GM19025 (cell line): ENCODE data around the gene DBH.

Experiments used
- ATAC-seq: cut with Tn5 transposase; IDR thresholded peaks from one replicate; pipeline ENCODE4 v1.9.1; 2021; ENCODE audit warnings: mild to moderate bottlenecking, low read depth, moderate library complexity; ENCODE audit not compliant: unreplicated experiment

The DBH gene

GRCh38 chr9:133691626-133692363 is 55.6 kb downstream of the DBH start:
- ATAC-seq, result no peak

GRCh38 chr9:133692364-133692985 is 56.3 kb downstream of the DBH start:
- no peak for ATAC-seq

- ATAC-seq, result no peak
Observed at GRCh38 chr9:133693116-133693515, 57.0 kb downstream of the DBH start.

DNA sequence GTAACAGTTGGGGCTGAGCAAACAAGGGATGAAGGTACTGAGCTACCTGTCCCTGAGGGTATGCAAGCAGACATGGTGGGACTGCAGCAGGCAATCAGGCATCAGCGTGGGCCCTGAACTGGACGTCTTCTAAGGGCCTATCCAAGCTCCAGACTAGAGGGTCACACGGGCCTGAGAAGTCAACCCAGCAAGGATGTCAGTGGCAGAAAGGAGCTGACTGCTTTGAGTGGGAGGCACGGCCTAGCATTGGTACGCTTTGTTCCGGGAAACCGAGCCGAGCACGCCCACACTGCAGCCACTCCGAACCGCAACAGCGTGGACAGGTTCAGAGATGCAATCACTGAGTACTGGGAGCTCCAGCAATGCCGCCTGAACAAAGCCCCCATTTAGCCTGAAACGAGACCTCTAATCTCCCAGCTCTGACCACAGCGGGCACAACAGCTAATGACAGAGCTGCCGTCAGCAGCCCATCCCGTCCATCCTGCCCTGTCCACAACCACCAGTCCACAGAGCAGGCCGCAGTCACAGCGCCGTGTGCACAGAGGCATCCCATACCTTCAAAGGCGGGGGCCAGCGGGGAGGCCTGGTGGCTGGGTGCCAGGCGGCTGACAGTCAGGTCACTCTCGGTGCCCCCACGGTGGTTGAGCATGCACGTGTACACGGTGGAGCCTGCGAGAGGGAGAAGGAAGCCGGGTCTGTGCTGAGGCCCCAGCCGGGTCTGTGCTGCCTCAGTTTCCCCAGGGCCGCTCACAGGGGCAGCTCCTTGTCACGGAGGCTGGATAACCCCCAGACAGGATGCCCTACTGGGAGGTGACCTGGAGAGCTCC is 57.8 kb downstream of the DBH start:
- ATAC-seq, result no peak

DNA sequence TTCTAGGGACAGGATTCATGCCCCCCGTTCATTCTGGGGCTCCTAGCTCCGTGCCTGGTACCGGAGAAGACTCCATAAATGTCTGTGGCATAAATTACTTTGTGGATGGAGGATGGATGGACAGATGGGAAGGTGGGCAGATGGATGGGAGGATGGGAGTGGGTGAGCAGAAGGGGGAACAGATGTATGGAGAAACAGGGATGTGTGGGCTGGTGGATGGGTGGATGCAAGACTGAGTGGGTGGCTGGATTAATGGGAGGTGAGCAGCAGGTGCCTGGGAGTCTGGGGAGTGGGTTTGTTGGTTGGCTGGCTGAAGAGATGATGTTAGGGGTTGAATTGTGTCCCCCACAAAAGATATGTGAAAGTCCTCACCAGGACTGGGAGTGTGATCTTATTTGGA is 58.5 kb downstream of the DBH start:
- ATAC-seq, result no peak

GRCh38 chr9:133696071-133696472 is 59.9 kb downstream of the DBH start:
- no peak for ATAC-seq

DNA sequence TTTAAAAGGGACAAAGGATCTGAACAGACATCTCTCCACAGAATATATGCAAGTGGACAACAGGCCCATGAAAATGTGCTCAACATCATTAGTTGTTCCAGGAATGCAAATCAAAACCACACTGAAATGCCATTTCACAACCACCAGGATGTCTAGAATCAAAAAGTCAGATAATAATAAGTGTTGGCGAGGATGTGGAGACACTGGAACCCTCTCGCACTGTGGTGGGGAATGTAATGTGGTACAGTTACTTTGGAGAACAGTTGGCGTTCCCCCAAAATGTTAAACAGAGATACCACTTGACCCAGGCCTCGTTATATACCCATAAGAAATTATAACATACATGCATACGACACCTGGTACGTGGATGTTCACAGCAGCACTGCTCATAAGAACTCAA is 63.4 kb downstream of the DBH start:
- ATAC-seq, result no peak

GRCh38 chr9:133700819-133701320 is 64.7 kb downstream of the DBH start:
- ATAC-seq, result no peak

GRCh38 chr9:133701321-133701980 is 65.3 kb downstream of the DBH start:
- no peak for ATAC-seq

GRCh38 chr9:133701981-133702797 is 66.0 kb downstream of the DBH start:
- ATAC-seq, result no peak

DNA sequence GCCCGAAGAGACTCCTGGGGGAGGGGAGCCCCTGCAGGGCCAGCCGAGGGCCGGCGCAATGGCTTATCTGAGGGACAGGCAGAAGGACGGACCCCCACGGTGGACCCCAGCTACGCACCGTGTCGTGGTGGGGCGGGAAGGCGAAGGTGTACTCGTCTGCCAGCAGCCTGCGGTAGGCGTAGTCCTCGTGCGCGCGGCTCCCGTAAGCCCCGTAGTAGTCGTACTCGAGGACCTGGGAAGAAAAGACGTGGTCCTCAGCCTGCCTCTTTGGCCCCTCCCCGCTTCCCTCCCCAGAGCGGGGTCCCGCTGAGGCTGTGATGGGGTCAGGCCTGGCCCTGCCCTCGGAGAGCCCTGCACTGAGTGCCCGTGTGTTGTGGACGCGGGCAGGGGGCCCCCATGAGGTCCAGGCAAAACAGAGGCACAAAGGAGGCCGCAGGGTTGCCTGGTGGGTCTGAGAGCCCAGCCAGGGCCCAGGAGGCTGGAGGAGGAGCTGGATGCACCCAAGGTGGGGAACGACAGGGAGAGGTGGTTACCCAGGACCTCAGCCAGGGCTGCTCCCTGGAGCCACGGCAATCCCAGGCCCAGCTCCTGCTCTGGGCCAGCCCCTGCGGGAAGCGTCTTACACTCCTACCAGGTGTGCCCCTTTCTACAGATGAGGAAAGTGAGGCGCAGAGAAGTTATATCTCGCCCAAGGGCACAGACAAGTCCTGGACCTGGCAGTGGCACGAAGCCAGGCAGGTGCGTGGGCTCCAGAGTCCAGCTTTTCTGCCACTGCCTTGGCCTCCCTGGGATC is 66.8 kb downstream of the DBH start:
- ATAC-seq, result no peak

GRCh38 chr9:133703591-133704399 is 67.6 kb downstream of the DBH start:
- no peak for ATAC-seq

DNA sequence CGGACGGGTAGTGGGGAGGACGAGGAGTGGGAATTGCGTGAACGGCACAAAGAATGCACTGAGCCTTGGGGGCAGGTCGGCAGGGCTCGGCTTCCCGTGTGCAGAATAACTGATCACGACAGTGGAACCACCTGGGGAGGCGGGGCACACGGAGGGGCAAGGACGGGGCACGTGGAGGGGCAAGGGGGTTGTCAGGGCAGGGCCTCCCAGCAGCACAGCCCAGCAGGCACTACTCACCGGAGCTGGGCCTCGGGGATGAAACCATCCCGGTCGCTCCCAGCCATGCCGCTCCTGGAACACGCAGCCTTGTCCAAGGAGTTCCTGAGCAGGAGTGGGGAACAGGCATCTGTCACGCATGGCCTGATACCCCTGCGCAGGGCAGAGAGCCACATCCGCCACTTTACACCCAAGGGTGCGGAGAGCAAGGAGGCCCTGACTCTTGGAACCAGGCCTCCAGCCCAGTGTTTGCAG is 68.6 kb downstream of the DBH start:
- no peak for ATAC-seq

DNA sequence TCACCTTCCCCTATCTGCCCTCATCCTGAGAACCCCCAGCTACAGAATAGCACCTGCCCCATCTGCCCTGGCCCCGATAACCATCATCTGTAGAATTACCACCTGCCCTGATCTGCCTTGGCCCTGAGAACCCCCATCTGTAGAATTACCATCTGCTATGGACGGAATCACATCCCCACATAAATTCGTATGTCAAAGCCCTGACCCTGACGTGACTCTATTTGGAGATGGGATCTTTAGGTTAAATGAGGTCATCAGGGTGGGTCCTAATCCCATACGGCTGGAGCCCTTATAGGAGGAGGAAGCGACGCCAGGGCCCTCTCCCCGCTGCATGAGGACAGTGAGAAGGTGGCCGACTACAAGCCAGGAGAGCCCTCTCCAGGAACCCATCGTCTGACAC is 69.4 kb downstream of the DBH start:
- no peak for ATAC-seq

- ATAC-seq, result no peak
Observed at GRCh38 chr9:133706307-133707050, 70.3 kb downstream of the DBH start.

GRCh38 chr9:133707065-133707762 is 71.1 kb downstream of the DBH start:
- no peak for ATAC-seq

DNA sequence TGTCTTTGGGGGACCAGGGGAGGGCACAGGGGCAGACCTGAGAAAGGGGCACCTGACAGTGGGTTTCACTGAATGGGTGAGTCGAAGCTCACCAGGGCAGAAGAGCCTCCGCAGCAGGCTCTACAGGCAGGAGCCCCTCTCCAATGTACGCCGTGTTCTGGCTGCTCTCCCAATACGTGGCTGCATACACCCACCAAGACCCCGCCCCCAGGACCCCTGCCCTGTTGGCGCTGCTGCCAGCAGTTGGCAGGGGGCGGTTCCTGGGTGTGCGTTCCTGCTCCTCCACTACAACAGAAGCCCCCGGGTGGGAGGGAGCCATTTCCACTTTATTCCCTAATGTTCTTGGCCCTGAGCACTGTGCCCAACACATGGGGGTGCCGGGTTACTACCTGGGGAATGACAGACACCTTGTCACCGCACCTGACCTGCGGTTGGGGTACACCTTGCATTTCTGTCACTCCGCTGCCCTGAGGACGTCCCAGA is 71.6 kb downstream of the DBH start:
- ATAC-seq, result no peak
